Ovary (tissue), 3 donors: Measurements from ENCODE around the gene CIZ1.

Experiments
- CTCF ChIP-seq, 3 donors: fragments of 450-650 bp in 2 of 3; fragments of 200-600 bp in 1 of 3; IDR thresholded peaks; one replicate each; pipeline versions ENCODE4 v1.5.1 to v1.8.0; 2016 to 2022; ENCODE audit warnings: antibody characterized with exemption in 3 of 3, mild to moderate bottlenecking in 1 of 3
- EP300 ChIP-seq: sonication (generic); formaldehyde crosslinking; IDR thresholded peaks from one replicate; pipeline ENCODE4 v1.6.1; 2017; ENCODE audit warnings: antibody characterized with exemption
- POLR2A ChIP-seq: fragments of 450-650 bp; IDR thresholded peaks from one replicate; pipeline ENCODE4 v1.6.1; 2017; ENCODE audit warnings: antibody characterized with exemption, mild to moderate bottlenecking, moderate library complexity
- donor health status: DM: no; HTN: no; CAD: no.

DNA sequence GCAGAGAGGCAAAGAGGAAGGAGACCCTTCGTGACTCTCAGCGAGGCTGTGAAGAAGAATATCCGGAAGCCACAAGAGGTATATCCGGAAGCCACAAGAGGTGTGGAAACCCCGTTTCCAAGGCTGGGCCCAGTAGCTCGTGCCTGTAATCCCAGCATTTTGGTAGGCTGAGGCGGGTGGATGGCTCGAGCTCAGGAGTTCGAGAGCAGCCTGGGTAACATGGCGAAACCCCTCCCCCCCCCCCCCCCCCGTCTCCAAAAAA is 31.9 kb downstream of the CIZ1 start:
- TF ChIP-seq CTCF (IDR thresholded peaks at IDR 0.05) (no peak), POLR2A (no peak), EP300 (no peak)
